Ascending aorta (tissue), 2 donors: ENCODE data around the gene CDT1. TPM values are rescaled to one million over a fixed set of nuclear protein-coding genes. Genes with fewer than 3 reads are reported as not detected.

Source experiments
- DNase-seq, 2 donors: peaks; one replicate each; pipeline ENCODE4 v3.0.0-alpha.2; 2019; ENCODE audit warnings: low spot score in 2 of 2
- H3K27ac ChIP-seq, 2 donors: fragments of 200-600 bp; sonication (generic); one replicate each; pipeline ENCODE4 v1.5.1; 2016 to 2017; ENCODE audit warnings: mild to moderate bottlenecking in 1 of 2
- H3K27me3 ChIP-seq: fragments of 200-600 bp; sonication (generic); one replicate; pipeline ENCODE4 v1.5.1; 2017
- H3K36me3 ChIP-seq, 2 donors: fragments of 200-600 bp; sonication (generic); one replicate each; pipeline ENCODE4 v1.5.1; 2016
- H3K4me1 ChIP-seq, 2 donors: fragments of 200-600 bp; sonication (generic); one replicate each; pipeline ENCODE4 v1.5.1; 2016 to 2017; ENCODE audit warnings: mild to moderate bottlenecking in 1 of 2
- H3K4me3 ChIP-seq, 2 donors: fragments of 200-600 bp; sonication (generic); one replicate each; pipeline ENCODE4 v1.5.1; 2016 to 2017; ENCODE audit warnings: mild to moderate bottlenecking in 1 of 2
- H3K9me3 ChIP-seq, 2 donors: fragments of 200-600 bp; sonication (generic); one replicate each; pipeline ENCODE4 v1.5.1; 2016
- intact Hi-C: fragments of 100-400 bp; cut with DNase I; formaldehyde crosslinking; loops from one replicate; pipeline ENCODE4 v1.15.1; 2023
- total RNA-seq: library from RNA; depleted of rRNA; stranded (reverse); fragments of >200 nt; gene quantifications from one replicate; pipeline ENCODE4 v1.1.0, GENCODE V29; 2016
- TF ChIP-seq, protein P1 (sequence below), 3 experiments: fragments of 200-600 bp in 2 of 3; fragments of 450-650 bp in 1 of 3; sonication (generic) in 2 of 3; IDR thresholded peaks; one replicate each; pipeline ENCODE4 v1.5.1; 2016 to 2019; ENCODE audit warnings: antibody characterized with exemption in 3 of 3, mild to moderate bottlenecking in 1 of 3, moderate library complexity in 1 of 3

Gene CDT1
- total RNA-seq, 1 donor from 2014 or later = not detected

DNA sequence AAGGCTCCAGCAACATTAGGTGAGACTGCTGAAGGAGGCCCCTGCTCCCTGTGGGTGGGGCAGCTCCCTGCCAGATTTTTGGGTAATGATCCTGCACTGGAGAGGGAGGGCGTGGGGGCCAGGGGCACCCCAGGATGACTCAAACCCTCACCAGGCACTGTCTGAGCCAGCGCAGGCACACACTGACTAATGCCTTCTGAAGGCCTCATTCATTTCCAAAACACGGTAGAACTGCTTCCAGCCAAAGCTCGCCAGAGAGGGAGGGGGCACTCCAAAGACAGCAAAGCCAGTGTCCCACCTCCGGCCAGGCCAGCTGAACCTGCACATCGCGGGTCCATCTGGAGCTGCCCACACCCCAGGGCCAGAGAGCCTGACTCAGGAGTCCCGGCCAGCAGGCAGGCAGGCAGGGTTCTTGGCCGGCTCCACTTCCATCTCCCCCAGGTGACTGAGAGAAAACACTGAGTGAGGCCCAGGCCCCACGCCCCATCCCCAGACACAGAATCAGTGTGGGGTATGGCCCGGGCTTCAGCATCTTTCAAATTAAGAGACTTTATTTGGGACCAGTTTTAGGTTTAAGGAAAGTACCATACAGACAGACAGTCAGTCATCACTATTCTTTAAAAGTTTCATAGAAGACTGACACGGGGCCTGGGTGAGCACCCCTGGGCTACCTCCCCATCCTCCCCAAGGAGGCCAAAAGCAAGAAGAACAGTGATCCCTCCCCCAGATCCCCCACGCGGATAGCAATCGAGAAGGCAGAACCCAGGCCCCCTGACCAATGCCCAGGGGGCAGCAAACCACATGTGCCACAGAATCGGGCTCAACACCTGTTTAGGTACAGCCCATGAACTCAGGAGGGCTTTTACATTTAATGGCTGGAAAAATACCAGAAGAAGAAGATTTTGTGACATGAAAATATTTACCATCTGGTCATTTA lies 20.9 kb upstream of the CDT1 start:
- peak overlapping the region in 1 of 2 donors; percentile 95 for H3K4me3 ChIP-seq
- no peaks in the 10 kb centered on the region for H3K36me3 ChIP-seq
- no peaks in the 10 kb centered on the region for H3K9me3 ChIP-seq
- no peaks in the 10 kb centered on the region for H3K27me3 ChIP-seq
- peak; percentile 56 to 82 for DNase-seq
- H3K27ac ChIP-seq = peak overlapping the region; percentile 90 to 93
- H3K4me1 ChIP-seq = peaks cover 15 to 33% of the 10 kb centered on the region in 2 donors
- TF ChIP-seq, protein P1, sequence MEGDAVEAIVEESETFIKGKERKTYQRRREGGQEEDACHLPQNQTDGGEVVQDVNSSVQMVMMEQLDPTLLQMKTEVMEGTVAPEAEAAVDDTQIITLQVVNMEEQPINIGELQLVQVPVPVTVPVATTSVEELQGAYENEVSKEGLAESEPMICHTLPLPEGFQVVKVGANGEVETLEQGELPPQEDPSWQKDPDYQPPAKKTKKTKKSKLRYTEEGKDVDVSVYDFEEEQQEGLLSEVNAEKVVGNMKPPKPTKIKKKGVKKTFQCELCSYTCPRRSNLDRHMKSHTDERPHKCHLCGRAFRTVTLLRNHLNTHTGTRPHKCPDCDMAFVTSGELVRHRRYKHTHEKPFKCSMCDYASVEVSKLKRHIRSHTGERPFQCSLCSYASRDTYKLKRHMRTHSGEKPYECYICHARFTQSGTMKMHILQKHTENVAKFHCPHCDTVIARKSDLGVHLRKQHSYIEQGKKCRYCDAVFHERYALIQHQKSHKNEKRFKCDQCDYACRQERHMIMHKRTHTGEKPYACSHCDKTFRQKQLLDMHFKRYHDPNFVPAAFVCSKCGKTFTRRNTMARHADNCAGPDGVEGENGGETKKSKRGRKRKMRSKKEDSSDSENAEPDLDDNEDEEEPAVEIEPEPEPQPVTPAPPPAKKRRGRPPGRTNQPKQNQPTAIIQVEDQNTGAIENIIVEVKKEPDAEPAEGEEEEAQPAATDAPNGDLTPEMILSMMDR (IDR thresholded peaks at IDR 0.05) = no peak
- intact Hi-C loops = no loop called here

DNA sequence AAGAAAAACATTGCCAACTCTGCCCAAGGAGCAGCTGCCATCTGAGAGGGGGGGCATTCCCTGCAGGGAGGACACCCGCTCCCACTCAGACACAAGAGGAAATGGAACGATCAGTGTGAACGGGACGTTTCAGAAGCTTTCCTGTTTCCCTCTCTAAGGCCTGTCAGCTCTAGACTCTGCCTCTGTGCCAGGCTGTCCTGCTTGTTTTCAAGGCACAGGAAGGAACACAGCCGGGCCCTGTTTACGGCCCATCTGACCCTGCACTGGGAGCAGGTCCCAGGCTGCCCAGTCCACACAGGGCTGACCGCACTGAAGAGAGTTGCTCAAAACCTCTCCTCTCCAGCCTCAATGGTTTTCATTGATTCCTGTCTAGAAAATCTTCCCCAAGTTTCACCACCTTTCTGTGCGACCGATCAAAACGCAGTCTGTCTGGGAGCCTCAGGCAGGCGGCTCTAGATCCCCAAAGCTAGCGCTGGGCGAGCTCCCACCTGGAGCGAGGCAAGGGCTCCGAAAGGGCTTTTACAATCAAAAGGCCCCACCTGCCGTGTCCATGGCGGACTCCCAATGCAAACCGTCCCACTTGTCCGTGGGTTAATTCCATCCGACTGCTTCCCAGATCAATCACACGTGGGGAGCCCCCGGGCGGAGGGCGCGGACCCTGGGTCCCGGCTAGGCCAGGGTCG lies 20.1 kb upstream of the CDT1 start:
- H3K4me3 ChIP-seq = peak overlapping the region; percentile 93 to 95
- TF ChIP-seq, protein P1 (IDR thresholded peaks at IDR 0.05) = no peak
- H3K36me3 ChIP-seq = no peaks in the 10 kb centered on the region
- H3K27me3 ChIP-seq = no peaks in the 10 kb centered on the region
- DNase-seq = no peak
- H3K4me1 ChIP-seq = peaks cover 15 to 33% of the 10 kb centered on the region in 2 donors
- no peaks in the 10 kb centered on the region for H3K9me3 ChIP-seq
- peak overlapping the region; percentile 90 to 93 for H3K27ac ChIP-seq
- intact Hi-C loops = loop anchor here (1.0 to 2.0 kb wide), 5 partner anchors 15 to 120 kb away; partner anchors contain the start of genes CDT1, CTU2, GALNS and MVD

DNA sequence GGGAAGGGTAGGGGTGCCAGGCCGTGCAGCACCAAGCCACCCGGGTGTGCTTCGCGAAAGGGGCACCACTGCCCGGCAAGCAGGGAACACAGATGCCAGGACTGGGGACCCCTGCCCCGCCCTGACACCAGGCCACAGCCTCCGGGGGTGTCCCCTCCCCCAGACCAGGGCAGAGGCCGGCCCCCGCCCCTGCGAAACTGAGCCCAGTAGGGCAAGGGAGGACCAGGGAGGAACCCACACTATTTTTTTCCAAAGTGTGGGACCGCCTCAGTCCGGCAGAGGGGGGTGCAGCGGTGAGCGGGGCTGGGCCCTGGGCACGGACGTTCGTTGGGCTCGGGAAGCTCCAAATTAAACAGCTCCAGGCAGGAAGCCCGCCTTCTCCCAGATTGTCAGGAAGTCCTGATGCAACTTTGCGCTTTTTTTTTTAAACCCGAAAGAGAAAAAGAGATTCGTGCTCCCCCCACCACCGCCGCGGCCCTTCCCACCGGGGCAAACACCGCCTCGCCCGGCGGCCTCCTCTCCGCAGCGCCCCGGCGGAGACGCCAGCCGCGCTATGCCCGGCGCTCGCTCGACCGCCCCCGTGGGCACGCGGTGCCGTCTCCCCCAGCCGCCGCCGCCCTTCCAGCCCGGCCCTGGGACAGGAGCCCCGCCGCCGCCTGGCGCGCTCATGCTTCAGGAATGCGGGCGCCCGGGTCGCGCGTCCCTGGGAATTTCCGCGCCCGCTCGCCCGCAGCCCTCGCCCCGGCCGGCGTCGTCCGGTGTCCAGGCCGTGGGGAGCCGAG lies 19.3 kb upstream of the CDT1 start:
- peak overlapping the region; percentile 90 to 93 for H3K27ac ChIP-seq
- DNase-seq = peak; percentile 48 to 89
- H3K4me1 ChIP-seq = peaks cover 15 to 31% of the 10 kb centered on the region in 2 donors
- TF ChIP-seq, protein P1 (IDR thresholded peaks at IDR 0.05) = peak; percentile 31 to 67 (median 48)
- H3K9me3 ChIP-seq = no peaks in the 10 kb centered on the region
- H3K36me3 ChIP-seq = no peaks in the 10 kb centered on the region
- intact Hi-C loops = loop anchor here (1.0 to 2.0 kb wide), 5 partner anchors 15 to 121 kb away; partner anchors contain the start of genes CDT1, CTU2, GALNS and MVD
- no peaks in the 10 kb centered on the region for H3K27me3 ChIP-seq
- peak overlapping the region; percentile 93 to 95 for H3K4me3 ChIP-seq

DNA sequence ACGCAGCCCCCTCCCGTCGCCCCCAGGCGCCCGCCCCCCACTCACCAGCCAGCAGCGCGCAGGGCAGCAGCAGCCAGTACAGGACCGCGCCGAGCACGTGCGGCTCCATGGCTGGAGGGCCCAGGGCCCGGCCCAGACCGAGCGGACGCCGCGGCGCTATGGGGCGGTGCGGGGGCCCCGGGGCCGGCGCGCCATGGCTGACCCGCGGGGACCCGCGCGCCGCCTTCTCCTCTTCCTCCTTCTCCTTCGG lies 18.8 kb upstream of the CDT1 start:
- Histone ChIP-seq H3K9me3 (no peaks in the 10 kb centered on the region), H3K27ac (peak overlapping the region; percentile 90 to 93), H3K27me3 (no peaks in the 10 kb centered on the region), H3K36me3 (no peaks in the 10 kb centered on the region), H3K4me3 (peak overlapping the region; percentile 93 to 95), H3K4me1 (peaks cover 15 to 26% of the 10 kb centered on the region in 2 donors)
- TF ChIP-seq, protein P1 (IDR thresholded peaks at IDR 0.05) = no peak
- no peak for DNase-seq
- intact Hi-C loops = loop anchor here (1.0 to 2.0 kb wide), 8 partner anchors 16 to 121 kb away; partner anchors contain the start of genes CDT1, CTU2, GALNS and MVD
